Activated CD4-positive, alpha-beta T cell treated with anti-CD3 and anti-CD28 coated beads, Interleukin-10, Interleukin-2, amounts not matched to agents 100 ng/mL and 50 ng/mL, durations not matched to agents 16 hours and 8 hours (primary cell): ENCODE measurements around the gene IRS1.

Source experiments
- DNase-seq: peaks from one replicate; pipeline ENCODE4 v3.0.0-alpha.2; 2020

The IRS1 gene

GRCh38 chr2:226754821-226755604, 44.6 kb downstream of the IRS1 start:
- no peak for DNase-seq

- no peak for DNase-seq
Measured at GRCh38 chr2:226752887-226753286, 46.7 kb downstream of the IRS1 start.

GRCh38 chr2:226747288-226747687, 52.3 kb downstream of the IRS1 start:
- DNase-seq = no peak

- DNase-seq = no peak
Measured at GRCh38 chr2:226746196-226746800, 53.3 kb downstream of the IRS1 start.

GRCh38 chr2:226743915-226744314, 55.7 kb downstream of the IRS1 start:
- DNase-seq = no peak

GRCh38 chr2:226742347-226742746, 57.3 kb downstream of the IRS1 start:
- no peak for DNase-seq

GRCh38 chr2:226740039-226740648, 59.5 kb downstream of the IRS1 start:
- DNase-seq = no peak

GRCh38 chr2:226739545-226740030, 60.0 kb downstream of the IRS1 start:
- DNase-seq = no peak

- no peak for DNase-seq
Measured at GRCh38 chr2:226738821-226739544, 60.6 kb downstream of the IRS1 start.

GRCh38 chr2:226738191-226738820, 61.3 kb downstream of the IRS1 start:
- DNase-seq = no peak

GRCh38 chr2:226736382-226736781, 63.2 kb downstream of the IRS1 start:
- DNase-seq = no peak

- no peak for DNase-seq
Measured at GRCh38 chr2:226733927-226734564, 65.6 kb downstream of the IRS1 start.

GRCh38 chr2:226733189-226733858, 66.3 kb downstream of the IRS1 start:
- DNase-seq = no peak

GRCh38 chr2:226732478-226733188, 67.0 kb downstream of the IRS1 start:
- no peak for DNase-seq

GRCh38 chr2:226730481-226730880, 69.1 kb downstream of the IRS1 start:
- DNase-seq = no peak

GRCh38 chr2:226728996-226729395, 70.6 kb downstream of the IRS1 start:
- DNase-seq = no peak

- DNase-seq = no peak
Measured at GRCh38 chr2:226727251-226727650, 72.4 kb downstream of the IRS1 start.

GRCh38 chr2:226726546-226726945, 73.1 kb downstream of the IRS1 start:
- DNase-seq = no peak

- DNase-seq = no peak
Measured at GRCh38 chr2:226725126-226725860, 74.3 kb downstream of the IRS1 start.

GRCh38 chr2:226721541-226721940, 78.1 kb downstream of the IRS1 start:
- no peak for DNase-seq
